ENCODE data around the gene ARHGAP6. TPM values are rescaled to one million over a fixed set of nuclear protein-coding genes. Genes with fewer than 3 reads are reported as not detected.
"Not testable (repeated sequence)": the region's sequence is repeated elsewhere in the genome, so short reads cannot be mapped to it uniquely, and the experiment has no call there.

ARHGAP6 gene
- total and polyA plus RNA-seq, 7 donors, result 1.8 to 20.6 (median 6.4) TPM

DNA sequence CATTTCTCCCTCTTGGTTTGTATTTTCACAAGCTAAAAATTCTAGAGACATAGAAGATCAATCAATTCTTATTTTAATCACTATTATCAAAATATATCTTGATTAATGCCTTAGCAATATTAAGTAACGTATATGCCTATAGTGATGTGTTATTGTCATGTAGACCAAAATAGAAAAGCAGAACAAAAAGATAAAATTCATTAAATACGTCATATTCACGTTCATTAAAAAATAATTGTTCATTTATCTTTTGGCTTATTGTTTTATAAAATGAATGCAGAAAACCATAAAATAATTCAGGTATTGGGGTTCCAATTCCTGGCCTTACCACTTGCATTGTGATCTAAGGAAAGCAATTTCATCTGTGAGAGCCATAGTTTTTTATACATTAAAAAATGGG is 300.3 kb downstream of the ARHGAP6 start:
- no peaks in the 10 kb centered on the region for H3K27me3 ChIP-seq (ENCODE audit: insufficient read depth in 3 of 3, low read length in 2 of 3)
- TF ChIP-seq, protein P1, sequence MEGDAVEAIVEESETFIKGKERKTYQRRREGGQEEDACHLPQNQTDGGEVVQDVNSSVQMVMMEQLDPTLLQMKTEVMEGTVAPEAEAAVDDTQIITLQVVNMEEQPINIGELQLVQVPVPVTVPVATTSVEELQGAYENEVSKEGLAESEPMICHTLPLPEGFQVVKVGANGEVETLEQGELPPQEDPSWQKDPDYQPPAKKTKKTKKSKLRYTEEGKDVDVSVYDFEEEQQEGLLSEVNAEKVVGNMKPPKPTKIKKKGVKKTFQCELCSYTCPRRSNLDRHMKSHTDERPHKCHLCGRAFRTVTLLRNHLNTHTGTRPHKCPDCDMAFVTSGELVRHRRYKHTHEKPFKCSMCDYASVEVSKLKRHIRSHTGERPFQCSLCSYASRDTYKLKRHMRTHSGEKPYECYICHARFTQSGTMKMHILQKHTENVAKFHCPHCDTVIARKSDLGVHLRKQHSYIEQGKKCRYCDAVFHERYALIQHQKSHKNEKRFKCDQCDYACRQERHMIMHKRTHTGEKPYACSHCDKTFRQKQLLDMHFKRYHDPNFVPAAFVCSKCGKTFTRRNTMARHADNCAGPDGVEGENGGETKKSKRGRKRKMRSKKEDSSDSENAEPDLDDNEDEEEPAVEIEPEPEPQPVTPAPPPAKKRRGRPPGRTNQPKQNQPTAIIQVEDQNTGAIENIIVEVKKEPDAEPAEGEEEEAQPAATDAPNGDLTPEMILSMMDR (IDR thresholded peaks at IDR 0.05), result no peak
- H3K36me3 ChIP-seq (ENCODE audit: insufficient read depth in 1 of 2, low read depth in 1 of 2), result no peaks in the 10 kb centered on the region
- H3K9me3 ChIP-seq, result peaks cover 6% of the 10 kb centered on the region
- intact Hi-C loops (cut with DNase I), result no loop called here
- DNase-seq (no peak), ATAC-seq (no peak)
- no peak overlapping the region for H3K4me3 ChIP-seq
- WGBS, 3 donors, result 80 to 98% (median 96%) methylated on average over 3 of the region's 3 CpGs
- H3K27ac ChIP-seq, result no peak overlapping the region
- peaks cover 5% of the 10 kb centered on the region for H3K4me1 ChIP-seq

DNA sequence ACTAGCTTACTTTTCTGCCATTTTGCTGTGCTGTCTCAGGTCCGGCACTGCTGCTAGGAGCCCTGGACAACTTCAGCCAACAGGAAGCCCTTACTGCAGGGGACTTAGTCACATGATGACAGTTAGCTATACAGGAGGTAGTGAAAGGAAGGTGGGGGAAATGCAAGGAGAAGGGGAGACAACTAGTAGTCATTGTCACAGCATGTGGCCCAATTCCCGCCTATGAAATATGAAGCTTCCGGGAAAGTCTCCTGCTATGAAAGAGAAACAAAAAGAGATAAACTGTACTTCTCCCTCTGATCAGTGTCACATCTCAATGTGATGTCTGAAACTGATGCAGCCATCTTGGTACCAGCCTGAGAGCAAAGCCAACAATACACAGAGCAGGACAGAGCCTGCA is 300.9 kb downstream of the ARHGAP6 start:
- TF ChIP-seq, protein P1 (IDR thresholded peaks at IDR 0.05), result no peak
- no peak for DNase-seq
- H3K4me3 ChIP-seq, result no peak overlapping the region
- 93 to 98% (median 96%) methylated on average over 3 of the region's 3 CpGs for WGBS, 3 donors
- H3K36me3 ChIP-seq (ENCODE audit: insufficient read depth in 1 of 2, low read depth in 1 of 2), result no peaks in the 10 kb centered on the region
- intact Hi-C loops (cut with DNase I), result no loop called here
- H3K4me1 ChIP-seq, result peaks cover 5% of the 10 kb centered on the region
- peaks cover 6% of the 10 kb centered on the region for H3K9me3 ChIP-seq
- H3K27me3 ChIP-seq (ENCODE audit: insufficient read depth in 3 of 3, low read length in 2 of 3), result no peaks in the 10 kb centered on the region
- H3K27ac ChIP-seq, result no peak overlapping the region
- ATAC-seq, result no peak

DNA sequence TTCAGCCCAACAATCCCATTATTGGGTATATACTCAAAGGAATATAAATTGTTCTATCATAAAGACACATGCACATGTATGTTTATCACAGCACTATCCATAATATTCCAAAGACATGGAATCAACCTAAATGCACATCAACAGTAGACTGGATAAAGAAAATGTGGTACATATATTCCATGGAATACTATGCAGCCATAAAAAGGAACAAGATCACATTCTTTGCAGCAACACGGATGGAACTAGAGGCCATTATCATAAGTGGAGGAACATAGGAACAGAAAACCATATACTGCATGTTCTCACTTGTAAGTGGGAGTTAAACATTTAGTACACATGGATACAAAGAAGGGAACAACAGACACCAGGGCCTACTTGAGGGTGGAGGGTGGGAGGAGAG is 301.9 kb downstream of the ARHGAP6 start:
- 69 to 96% (median 84%) methylated on average over 1 of the region's 1 CpG for whole genome bisulfite sequencing, 3 donors
- H3K4me1 ChIP-seq; H3K36me3 ChIP-seq (ENCODE audit: insufficient read depth in 1 of 2, low read depth in 1 of 2); intact Hi-C loops (cut with DNase I); H3K9me3 ChIP-seq; H3K27ac ChIP-seq; H3K27me3 ChIP-seq (ENCODE audit: insufficient read depth in 3 of 3, low read length in 2 of 3); ATAC-seq; DNase-seq; H3K4me3 ChIP-seq: not testable (repeated sequence)

DNA sequence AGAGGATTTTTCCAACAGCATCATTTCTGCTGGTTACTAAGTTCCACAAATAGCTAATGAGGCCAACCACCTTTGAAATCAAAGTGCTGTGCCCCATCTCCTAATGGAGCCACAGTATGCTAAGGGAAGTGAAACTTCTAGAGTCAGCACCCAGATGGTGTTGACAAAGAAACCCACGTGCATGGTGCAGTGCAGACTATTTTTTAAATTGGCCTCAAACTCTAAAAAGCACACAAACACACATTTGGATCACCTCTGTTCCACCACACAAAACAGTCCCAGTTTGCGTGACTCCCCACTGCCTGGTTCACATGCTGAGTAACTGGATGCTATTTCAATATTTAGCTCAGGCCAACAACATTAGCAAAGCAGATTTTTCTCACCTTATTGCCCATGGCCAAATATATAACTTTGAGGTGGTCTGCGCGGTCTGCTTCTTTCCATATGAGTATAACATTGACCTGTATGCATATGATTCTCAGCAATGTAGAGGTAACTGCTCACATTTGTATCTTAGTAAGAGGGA is 302.6 kb downstream of the ARHGAP6 start:
- Histone ChIP-seq H3K27ac (no peak overlapping the region), H3K27me3 (ENCODE audit: insufficient read depth in 3 of 3, low read length in 2 of 3) (no peaks in the 10 kb centered on the region), H3K4me3 (no peak overlapping the region), H3K4me1 (peaks cover 5% of the 10 kb centered on the region), H3K9me3 (peaks cover 6% of the 10 kb centered on the region), H3K36me3 (ENCODE audit: insufficient read depth in 1 of 2, low read depth in 1 of 2) (no peaks in the 10 kb centered on the region)
- DNase-seq (no peak), ATAC-seq (no peak)
- intact Hi-C loops (cut with DNase I), result no loop called here
- TF ChIP-seq, protein P1 (IDR thresholded peaks at IDR 0.05), result no peak
- WGBS, 3 donors, result 77 to 86% (median 81%) methylated on average over 4 of the region's 4 CpGs

DNA sequence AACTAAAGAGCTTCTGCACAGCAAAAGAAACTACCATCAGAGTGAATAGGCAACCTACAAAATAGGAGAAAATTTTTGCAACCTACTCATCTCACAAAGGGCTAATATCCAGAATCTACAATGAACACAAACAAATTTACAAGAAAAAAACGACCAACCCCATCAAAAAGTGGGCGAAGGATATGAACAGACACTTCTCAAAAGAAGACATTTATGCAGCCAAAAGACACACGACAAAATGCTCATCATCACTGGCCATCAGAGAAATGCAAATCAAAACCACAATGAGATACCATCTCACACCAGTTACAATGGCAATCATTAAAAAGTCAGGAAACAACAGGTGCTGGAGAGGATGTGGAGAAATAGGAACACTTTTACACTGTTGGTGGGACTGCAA is 304.1 kb downstream of the ARHGAP6 start:
- DNase-seq; H3K4me3 ChIP-seq; H3K27me3 ChIP-seq (ENCODE audit: insufficient read depth in 3 of 3, low read length in 2 of 3); H3K27ac ChIP-seq; intact Hi-C loops (cut with DNase I); ATAC-seq; H3K9me3 ChIP-seq; H3K4me1 ChIP-seq; H3K36me3 ChIP-seq (ENCODE audit: insufficient read depth in 1 of 2, low read depth in 1 of 2): not testable (repeated sequence)
- 68 to 93% (median 86%) methylated on average over 3 of the region's 3 CpGs for WGBS, 3 donors

DNA sequence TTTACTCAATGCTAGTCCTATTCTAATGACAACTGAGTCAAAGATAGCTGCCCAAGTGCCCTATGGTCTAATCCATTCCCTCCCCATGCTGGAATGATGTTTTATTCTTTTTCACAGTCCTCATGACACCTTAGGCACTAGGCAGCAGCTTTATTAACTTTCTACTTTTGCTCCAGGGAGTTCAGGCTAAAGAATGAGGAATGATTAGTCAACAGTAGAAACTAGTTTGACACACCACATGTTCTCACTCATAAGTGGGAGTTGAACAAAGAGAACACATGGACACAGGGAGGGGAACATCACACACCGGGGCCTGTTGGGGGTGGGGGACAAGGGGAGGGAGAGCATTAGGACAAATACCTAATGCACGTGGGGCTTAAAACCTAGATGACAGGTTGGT is 309.8 kb downstream of the ARHGAP6 start:
- H3K27ac ChIP-seq; intact Hi-C loops (cut with DNase I); H3K36me3 ChIP-seq (ENCODE audit: insufficient read depth in 1 of 2, low read depth in 1 of 2); H3K4me1 ChIP-seq; H3K27me3 ChIP-seq (ENCODE audit: insufficient read depth in 3 of 3, low read length in 2 of 3); DNase-seq; H3K9me3 ChIP-seq; H3K4me3 ChIP-seq; ATAC-seq: not testable (repeated sequence)
- WGBS, 3 donors, result 66 to 100% (median 69%) methylated on average over 1 to 2 of the region's 2 CpGs
